Stimulated activated CD8-positive, alpha-beta memory T cell treated with anti-CD3 and anti-CD28 coated beads, Interleukin-7, amount 100 ng/mL, for 48 hours (primary cell): ENCODE results near the gene SCN2B.
"Not testable (repeated sequence)": the region's sequence is repeated elsewhere in the genome, so short reads cannot be mapped to it uniquely, and the experiment has no call there.

Experiments
- DNase-seq, 2 donors: peaks; one replicate each; pipeline ENCODE4 v3.0.0-alpha.2; 2020; ENCODE audit warnings: low read depth in 1 of 2; ENCODE audit errors: extremely low read depth in 1 of 2

SCN2B gene

GRCh38 chr11:118207079-118207478 is 30.6 kb upstream of the SCN2B start:
- DNase-seq = no peak

- no peak for DNase-seq
Measured at GRCh38 chr11:118206391-118207031, 30.1 kb upstream of the SCN2B start.

GRCh38 chr11:118205606-118206378 is 29.4 kb upstream of the SCN2B start:
- DNase-seq = no peak

GRCh38 chr11:118202599-118203422 is 26.4 kb upstream of the SCN2B start:
- peak; percentile 59 to 84 for DNase-seq

GRCh38 chr11:118201966-118202365 is 25.5 kb upstream of the SCN2B start:
- DNase-seq = no peak

GRCh38 chr11:118200901-118201680 is 24.7 kb upstream of the SCN2B start:
- DNase-seq = peak in 1 of 2 donors; percentile 73

- no peak for DNase-seq
Measured at GRCh38 chr11:118200497-118200896, 24.1 kb upstream of the SCN2B start.

GRCh38 chr11:118199135-118199534 is 22.7 kb upstream of the SCN2B start:
- no peak for DNase-seq

- DNase-seq = peak; percentile 60 to 87
Measured at GRCh38 chr11:118198370-118198769, 21.9 kb upstream of the SCN2B start.

- no peak for DNase-seq
Measured at GRCh38 chr11:118194835-118195627, 18.6 kb upstream of the SCN2B start.

GRCh38 chr11:118193910-118194566 is 17.6 kb upstream of the SCN2B start:
- no peak for DNase-seq

GRCh38 chr11:118192817-118193216 is 16.4 kb upstream of the SCN2B start:
- not testable (repeated sequence) for DNase-seq

- not testable (repeated sequence) for DNase-seq
Measured at GRCh38 chr11:118190942-118191506, 14.6 kb upstream of the SCN2B start.

GRCh38 chr11:118186346-118187107 is 10.1 kb upstream of the SCN2B start:
- no peak for DNase-seq

GRCh38 chr11:118184784-118185579 is 8.5 kb upstream of the SCN2B start:
- no peak for DNase-seq

- DNase-seq = not testable (repeated sequence)
Measured at GRCh38 chr11:118183691-118184090, 7.3 kb upstream of the SCN2B start.

- DNase-seq = no peak
Measured at GRCh38 chr11:118180300-118180703, 3.9 kb upstream of the SCN2B start.

GRCh38 chr11:118176778-118177134 is 317 bp upstream of the SCN2B start:
- DNase-seq = no peak
